GM21723 (cell line): ENCODE measurements around the gene HOXC9.

Experiments
- ATAC-seq: cut with Tn5 transposase; IDR thresholded peaks from one replicate; pipeline ENCODE4 v1.9.1; 2021; ENCODE audit warnings: mild to moderate bottlenecking, moderate library complexity; ENCODE audit not compliant: unreplicated experiment

HOXC9 gene

GRCh38 chr12:53975479-53976152, 24.3 kb upstream of the HOXC9 start:
- ATAC-seq: no peak

- no peak for ATAC-seq
Measured at GRCh38 chr12:53976172-53976822, 23.7 kb upstream of the HOXC9 start.

DNA sequence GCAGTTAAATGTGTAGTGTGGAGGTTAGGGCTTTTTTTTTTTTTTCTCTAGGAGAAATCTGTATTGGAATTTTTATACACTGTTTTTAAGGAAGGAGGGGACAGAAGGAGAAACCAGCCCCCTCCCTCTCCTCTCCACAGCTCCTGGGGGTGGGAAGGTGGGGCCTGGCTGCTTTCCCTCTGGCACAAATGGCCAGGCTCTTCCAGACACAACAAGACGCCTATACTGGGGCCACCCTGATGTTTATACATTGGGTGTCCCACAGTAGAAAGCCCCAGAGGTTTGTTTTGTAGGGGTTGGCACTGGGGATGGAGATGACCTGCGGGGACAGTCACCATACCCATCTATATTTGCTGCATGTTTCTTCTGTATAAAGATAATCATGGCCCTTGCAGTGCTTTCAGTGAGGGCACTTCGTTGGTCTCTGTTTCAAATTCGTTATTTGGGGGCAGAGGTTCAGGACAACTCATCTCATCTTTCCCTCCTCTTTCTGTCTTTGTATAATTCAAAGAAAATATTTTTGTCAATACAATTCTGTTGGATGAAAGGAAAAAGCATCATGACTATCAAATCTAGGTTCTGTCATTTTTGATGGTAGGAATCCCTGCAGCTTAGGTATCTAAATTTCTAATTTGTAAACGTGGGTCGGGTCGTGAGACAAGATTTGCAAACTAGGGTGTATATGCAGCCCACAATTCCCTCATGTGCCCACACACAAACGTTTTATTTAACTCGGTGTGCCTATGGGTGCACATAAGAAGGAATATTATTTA, 23.0 kb upstream of the HOXC9 start:
- ATAC-seq: no peak

DNA sequence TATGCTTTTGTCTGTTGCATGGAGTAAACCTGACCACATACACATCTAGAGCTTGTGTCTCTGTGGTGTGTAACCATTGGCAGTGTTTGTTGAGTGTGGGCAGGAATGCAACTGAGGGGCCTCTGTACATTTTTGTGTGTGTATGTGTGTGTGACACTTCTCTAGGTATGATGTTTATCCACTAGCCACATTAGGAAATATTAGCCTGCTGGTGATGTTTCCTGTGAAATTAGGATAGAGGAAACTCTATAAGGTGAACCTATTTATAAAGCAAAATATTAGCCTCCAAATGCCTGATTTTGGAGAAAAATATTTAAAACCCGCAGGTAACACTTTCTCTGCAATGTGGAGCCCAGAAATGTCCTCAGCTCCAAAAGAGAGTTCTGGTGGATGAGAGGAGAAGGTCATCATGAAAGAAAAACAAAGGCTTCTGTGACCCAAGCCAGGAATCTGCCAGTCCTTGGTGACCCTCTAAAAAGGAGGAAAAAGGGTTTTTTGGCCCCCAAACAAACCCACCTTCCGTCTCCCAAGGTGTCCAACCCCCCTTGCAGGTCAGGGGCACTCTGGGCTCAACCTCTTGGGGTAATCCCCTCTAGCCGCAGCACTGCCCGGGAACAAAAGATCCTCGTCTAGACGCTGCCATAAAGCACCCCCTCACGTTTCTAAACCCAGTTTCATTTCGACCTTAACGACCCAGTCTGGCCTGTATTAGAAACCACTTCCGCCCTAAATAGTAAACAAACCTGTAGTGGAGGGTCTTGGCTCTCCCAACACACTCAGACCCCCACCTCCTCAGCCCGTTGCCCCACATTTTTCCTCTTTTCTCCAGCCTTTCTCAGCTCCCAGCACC, 22.1 kb upstream of the HOXC9 start:
- no peak for ATAC-seq

GRCh38 chr12:53978477-53979356, 21.2 kb upstream of the HOXC9 start:
- no peak for ATAC-seq

GRCh38 chr12:53980104-53980801, 19.7 kb upstream of the HOXC9 start:
- no peak for ATAC-seq

GRCh38 chr12:53980802-53981496, 19.0 kb upstream of the HOXC9 start:
- no peak for ATAC-seq

DNA sequence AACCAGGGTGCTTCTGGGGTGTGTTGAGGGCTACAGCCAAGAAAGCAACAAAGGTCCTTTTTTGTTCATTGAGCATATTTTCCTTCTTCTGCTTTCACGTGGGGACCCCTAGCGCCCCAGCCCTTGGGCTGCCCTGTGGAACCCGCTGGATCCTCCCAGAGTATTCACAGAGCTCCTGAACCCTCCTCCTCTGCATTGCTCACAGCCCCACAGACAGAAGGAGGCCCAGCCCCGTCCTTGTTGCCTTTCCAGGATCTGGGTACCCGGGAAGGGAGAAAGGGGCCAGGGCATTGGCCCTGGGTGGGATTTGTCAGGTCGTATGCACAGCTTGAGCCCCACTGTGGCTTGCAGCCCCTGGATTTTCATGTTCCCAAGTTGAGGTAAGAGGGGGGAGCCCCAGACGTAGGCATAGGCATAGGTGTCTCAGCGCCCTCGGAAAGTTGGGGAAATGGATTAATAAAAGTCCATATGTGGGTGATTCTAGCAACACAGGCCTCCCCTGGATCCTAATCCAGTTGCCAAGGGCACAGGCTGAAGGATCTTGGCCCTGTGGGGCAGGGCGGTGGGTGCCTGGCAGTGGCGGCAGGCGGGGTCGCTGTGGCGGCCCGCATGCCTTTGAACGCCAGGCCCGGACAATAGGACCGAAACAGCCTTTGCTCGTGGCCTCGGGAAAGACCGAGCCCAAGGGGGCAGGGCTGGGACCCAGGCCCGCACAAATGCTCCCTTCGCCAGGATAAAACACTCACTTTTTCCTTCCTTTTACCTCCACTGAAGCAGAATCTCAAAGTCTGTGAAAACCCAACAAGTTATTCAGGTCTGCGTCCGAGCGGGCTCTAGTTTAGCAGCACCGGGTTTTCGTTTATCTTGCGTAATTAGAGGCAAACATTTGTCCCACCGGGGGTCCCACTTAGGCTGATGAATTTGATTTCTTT, 18.1 kb upstream of the HOXC9 start:
- no peak for ATAC-seq

DNA sequence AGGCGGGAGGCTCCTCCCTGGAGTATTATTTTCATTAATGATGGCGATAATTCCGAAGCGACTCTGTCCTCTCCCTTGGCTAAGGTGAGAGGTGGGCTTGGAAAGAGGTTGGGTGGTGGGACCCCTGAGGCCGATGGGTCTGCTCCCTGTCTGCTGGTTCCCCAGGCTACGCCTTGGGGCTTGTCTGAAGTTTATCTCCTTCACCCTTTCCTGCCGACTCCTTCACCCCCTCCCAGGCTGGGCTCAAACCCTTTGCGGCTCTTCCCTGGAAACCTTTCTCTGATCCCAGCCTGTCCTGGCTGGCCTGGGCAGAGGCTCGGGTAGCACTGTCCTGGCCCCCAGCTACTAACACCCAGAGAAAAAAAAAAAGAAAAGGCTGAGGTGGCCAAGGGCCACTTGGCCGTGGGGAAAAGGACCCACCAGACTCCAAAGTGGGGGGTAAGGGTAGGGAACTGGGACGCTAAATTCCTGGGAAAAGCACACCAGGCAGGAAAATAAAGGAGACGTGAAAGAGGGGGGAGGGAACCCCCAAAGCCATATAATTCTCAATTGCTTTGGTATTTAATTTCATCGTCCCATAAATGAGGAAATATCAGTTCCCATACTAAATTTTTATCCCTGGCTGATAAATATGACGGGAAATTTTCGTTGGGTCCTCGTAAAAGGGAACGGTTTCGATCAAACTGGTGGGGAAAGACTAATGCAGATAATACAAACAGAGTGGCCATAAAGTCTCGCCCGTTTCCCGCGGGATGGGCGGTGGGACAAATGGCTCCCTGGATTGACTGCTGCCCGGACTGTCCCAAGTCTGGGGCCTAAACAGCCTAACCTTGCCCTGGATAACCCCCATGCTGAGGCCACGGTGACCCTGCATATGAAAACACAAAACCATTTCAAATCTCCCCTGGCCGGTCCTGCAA, 17.1 kb upstream of the HOXC9 start:
- no peak for ATAC-seq

GRCh38 chr12:53983568-53983949, 16.4 kb upstream of the HOXC9 start:
- ATAC-seq: no peak

GRCh38 chr12:53983950-53984572, 15.9 kb upstream of the HOXC9 start:
- ATAC-seq: no peak

GRCh38 chr12:53984901-53985691, 14.9 kb upstream of the HOXC9 start, which contains the start of gene HOXC10:
HOXC10 (plus strand) TSS chr12:53985146; CDS start chr12:53985260, 114 bp downstream.
- ATAC-seq: peak; percentile 65

- ATAC-seq: no peak
Measured at GRCh38 chr12:53985692-53985993, 14.3 kb upstream of the HOXC9 start.

DNA sequence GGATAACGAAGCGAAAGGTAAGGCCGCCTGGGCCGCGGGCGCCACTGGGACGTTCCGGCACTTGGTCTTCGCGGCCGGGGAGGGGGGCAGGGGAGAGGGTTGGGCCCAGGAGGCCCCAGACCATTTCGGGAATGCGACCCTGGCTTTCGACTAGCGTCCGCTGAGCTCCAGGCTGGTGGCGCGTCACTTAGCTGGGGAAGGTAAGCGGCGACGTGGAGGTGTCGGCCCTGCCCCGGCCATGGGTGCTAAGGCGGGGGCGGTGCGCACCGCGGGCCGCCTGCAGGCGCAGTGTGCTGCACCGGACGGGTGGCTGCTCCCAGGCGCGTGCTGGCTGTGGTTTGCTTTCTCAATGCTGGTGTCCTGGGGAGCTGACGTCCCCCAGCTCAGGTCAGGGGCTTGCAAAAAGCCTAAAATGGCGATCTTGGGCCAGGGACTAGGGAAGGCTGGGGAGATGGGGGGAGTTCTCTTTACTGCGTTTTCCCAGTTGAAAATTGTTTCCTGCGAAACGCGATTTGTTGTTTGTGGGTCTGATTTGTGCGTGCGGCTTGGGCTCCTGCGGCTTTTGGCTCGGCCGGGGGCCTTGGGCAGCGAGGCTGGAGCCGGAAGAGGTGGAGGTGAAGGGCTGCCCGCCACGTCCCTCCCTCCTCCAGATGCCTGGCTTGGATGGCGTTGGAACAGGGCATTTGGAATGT, 13.8 kb upstream of the HOXC9 start:
- no peak for ATAC-seq
